SK-N-SH (cell line): ENCODE results near the gene TRIM65. TPM values are rescaled to one million over a fixed set of nuclear protein-coding genes. Genes with fewer than 3 reads are reported as not detected.
"Not testable (repeated sequence)": the region's sequence is repeated elsewhere in the genome, so short reads cannot be mapped to it uniquely, and the experiment has no call there.

Experiments
- CTCF ChIA-PET: fragments of 300-600, 350-600 bp; formaldehyde crosslinking; extraction: SDS; loops from one replicate; lab custom pipeline; 2021; lab: Yijun Ruan, JAX
- POLR2A ChIA-PET: fragments of 350-600 bp; sonication (Branson Sonifier 250); formaldehyde crosslinking; extraction: SDS; loops from one replicate; lab custom pipeline; 2020; ENCODE audit warnings: antibody characterized with exemption, inconsistent platforms; lab: Yijun Ruan, JAX
- DNase-seq: peaks from one replicate; pipeline ENCODE4 v3.0.0; 2012
- H2AFZ ChIP-seq: fragments of 200-600 bp; sonication (generic); 2 replicates; pipeline ENCODE4 v1.8.1; 2016; ENCODE audit warnings: antibody characterized with exemption, mild to moderate bottlenecking, low read depth
- H3F3A ChIP-seq: fragments of 200-600 bp; sonication (generic); replicated peaks from 2 replicates; pipeline ENCODE3; 2016; ENCODE audit warnings: antibody characterized with exemption, mild to moderate bottlenecking; ENCODE audit not compliant: insufficient read depth
- H3K27ac ChIP-seq, 2 experiments: fragments of 200-500 bp in 1 of 2; fragments of 200-600 bp in 1 of 2; sonication (Bioruptor generic) in 1 of 2; sonication (generic), shearing (Covaris generic) in 1 of 2; 2 replicates each; pipeline versions ENCODE4 v1.5.1 to v1.6.1; 2014 to 2016; ENCODE audit warnings: low read depth in 2 of 2, inconsistent platforms in 1 of 2, low read length in 1 of 2, mild to moderate bottlenecking in 1 of 2, mixed read lengths in 1 of 2
- H3K27me3 ChIP-seq: fragments of 200-600 bp; sonication (generic), shearing (Covaris generic); 2 replicates; pipeline ENCODE4 v1.6.1; 2016; ENCODE audit warnings: mixed run types; ENCODE audit not compliant: insufficient read depth
- H3K36me3 ChIP-seq, 2 experiments: fragments of 200-500 bp in 1 of 2; fragments of 200-600 bp in 1 of 2; sonication (Bioruptor generic) in 1 of 2; sonication (generic) in 1 of 2; replicated peaks in 1 of 2; 2 replicates each; pipeline versions ENCODE3 to v1.5.1; 2014 to 2016; ENCODE audit warnings: low read length in 1 of 2, mild to moderate bottlenecking in 1 of 2; ENCODE audit not compliant: insufficient read depth in 2 of 2, control insufficient read depth in 1 of 2
- H3K4me1 ChIP-seq, 2 experiments: fragments of 200-500 bp in 1 of 2; fragments of 200-600 bp in 1 of 2; sonication (Bioruptor generic) in 1 of 2; sonication (generic), shearing (Covaris generic) in 1 of 2; 2 replicates each; pipeline versions ENCODE4 v1.5.1 to v1.6.1; 2014 to 2016; ENCODE audit warnings: low read depth in 1 of 2, low read length in 1 of 2, mixed run types in 1 of 2; ENCODE audit not compliant: insufficient read depth in 2 of 2, control insufficient read depth in 1 of 2
- H3K4me2 ChIP-seq: fragments of 200-600 bp; sonication (generic), shearing (Covaris generic); 2 replicates; pipeline ENCODE4 v1.6.1; 2017; ENCODE audit warnings: mixed run types
- H3K4me3 ChIP-seq, 2 experiments: fragments of 200-500 bp in 1 of 2; fragments of 200-600 bp in 1 of 2; sonication (Bioruptor generic) in 1 of 2; sonication (generic), shearing (Covaris generic) in 1 of 2; 2 replicates each; pipeline versions ENCODE4 v1.5.1 to v1.8.1; 2014 to 2016; ENCODE audit warnings: low read depth in 2 of 2, inconsistent platforms in 1 of 2, low read length in 1 of 2, mild to moderate bottlenecking in 1 of 2, mixed read lengths in 1 of 2, moderate library complexity in 1 of 2
- H3K79me2 ChIP-seq: fragments of 200-600 bp; sonication (generic); 2 replicates; pipeline ENCODE4 v1.8.1; 2017; ENCODE audit warnings: mild to moderate bottlenecking; ENCODE audit not compliant: insufficient read depth
- H3K9ac ChIP-seq: fragments of 200-600 bp; sonication (generic); 2 replicates; pipeline ENCODE4 v1.6.1; 2017; ENCODE audit warnings: mixed run types
- H3K9me2 ChIP-seq: fragments of 200-600 bp; sonication (generic); 2 replicates; pipeline ENCODE4 v1.6.1; 2017; ENCODE audit warnings: mixed run types
- H3K9me3 ChIP-seq: fragments of 200-600 bp; sonication (generic); 2 replicates; pipeline ENCODE4 v1.6.1; 2017; ENCODE audit warnings: mixed run types, mild to moderate bottlenecking, moderate library complexity
- H4K20me1 ChIP-seq: fragments of 200-600 bp; sonication (generic); 2 replicates; pipeline ENCODE4 v1.6.1; 2017; ENCODE audit warnings: mild to moderate bottlenecking, mixed run types; ENCODE audit not compliant: insufficient read depth
- CHD2 ChIP-seq: fragments of 150-350 bp; IDR thresholded peaks from 2 replicates; pipeline ENCODE4 v1.6.1; 2018; ENCODE audit warnings: low read length; ENCODE audit not compliant: partially characterized antibody
- CTCF ChIP-seq: fragments of 200-600 bp; sonication (generic); IDR thresholded peaks from 2 replicates; pipeline ENCODE4 v1.6.1; 2017; ENCODE audit warnings: antibody characterized with exemption, mild to moderate bottlenecking, moderate library complexity
- ELF1 ChIP-seq: IDR thresholded peaks from 2 replicates; pipeline ENCODE4 v1.4.0; 2012
- FOXM1 ChIP-seq: IDR thresholded peaks from 2 replicates; pipeline ENCODE4 v1.4.0; 2012; ENCODE audit warnings: low read depth, mild to moderate bottlenecking
- GABPA ChIP-seq: IDR thresholded peaks from 2 replicates; pipeline ENCODE4 v1.4.0; 2012; ENCODE audit warnings: low read depth, mild to moderate bottlenecking
- GATA2 ChIP-seq: sonication (generic); formaldehyde crosslinking; IDR thresholded peaks from 2 replicates; pipeline ENCODE4 v1.5.0; 2020; ENCODE audit warnings: mild to moderate bottlenecking, missing genetic modification reagents
- IRF3 ChIP-seq: fragments of 150-350 bp; IDR thresholded peaks from 2 replicates; pipeline ENCODE4 v1.6.1; 2016; ENCODE audit warnings: mild to moderate bottlenecking, low read depth, low read length
- JUND ChIP-seq: IDR thresholded peaks from 2 replicates; pipeline ENCODE4 v1.4.0; 2012
- NFIC ChIP-seq: IDR thresholded peaks from 2 replicates; pipeline ENCODE4 v1.4.0; 2012; ENCODE audit warnings: borderline replicate concordance
- NRF1 ChIP-seq: IDR thresholded peaks from 2 replicates; pipeline ENCODE4 v1.6.1; 2012; ENCODE audit warnings: low read depth, mild to moderate bottlenecking, low read length
- RAD21 ChIP-seq: IDR thresholded peaks from 2 replicates; pipeline ENCODE4 v1.6.1; 2012; ENCODE audit warnings: mild to moderate bottlenecking, low read length
- RCOR1 ChIP-seq: fragments of 150-350 bp; IDR thresholded peaks from 2 replicates; pipeline ENCODE4 v1.6.1; 2017; ENCODE audit warnings: antibody characterized with exemption, low read length
- REST ChIP-seq: IDR thresholded peaks from 2 replicates; pipeline ENCODE4 v1.6.1; 2012; ENCODE audit warnings: mild to moderate bottlenecking, low read depth, low read length, moderate library complexity
- RFX5 ChIP-seq: IDR thresholded peaks from 2 replicates; pipeline ENCODE4 v1.6.1; 2012; ENCODE audit warnings: mild to moderate bottlenecking, improper control_type of control experiment, low read length
- RXRA ChIP-seq: IDR thresholded peaks from 2 replicates; pipeline ENCODE4 v1.4.0; 2012; ENCODE audit warnings: low read depth, mild to moderate bottlenecking, borderline replicate concordance
- SMC3 ChIP-seq: IDR thresholded peaks from 2 replicates; pipeline ENCODE4 v1.6.1; 2012; ENCODE audit warnings: low read depth, low read length, improper control_type of control experiment
- TCF12 ChIP-seq: IDR thresholded peaks from 2 replicates; pipeline ENCODE4 v1.4.0; 2012
- YY1 ChIP-seq: IDR thresholded peaks from 2 replicates; pipeline ENCODE4 v1.4.0; 2012; ENCODE audit warnings: low read depth, mild to moderate bottlenecking
- WGBS: methylation state at CpG from one replicate; pipeline ENCODE4 v1.1.6; 2017; ENCODE audit warnings: low lambda C conversion rate; 5-methylcytosine and 5-hydroxymethylcytosine counted together
- polyA plus RNA-seq, 3 experiments: library from polyadenylated mRNA; depleted of rRNA; stranded (reverse); fragments of >200 nt; gene quantifications; 2 replicates each; pipeline ENCODE4 v1.2.3, GENCODE V29; 2012

Gene TRIM65
- polyA plus RNA-seq, 1 of the 3 experiments (the other 2 are of a cell fraction), result 13.1 TPM

- no peak for TF ChIP-seq REST
- TF ChIP-seq RCOR1, result no peak
- no peak for TF ChIP-seq NFIC
- no peak for TF ChIP-seq FOXM1
- no peak for TF ChIP-seq YY1
- no peak for TF ChIP-seq CHD2
Observed at GRCh38 chr17:75872434-75873351, 24.1 kb downstream of the TRIM65 start (continued).

- H3K27ac ChIP-seq, H3K79me2 ChIP-seq, H3K36me3 ChIP-seq, H3K4me3 ChIP-seq, H4K20me1 ChIP-seq, H3F3A ChIP-seq, DNase-seq, H3K9me2 ChIP-seq, H3K27me3 ChIP-seq, POLR2A ChIA-PET, H3K4me2 ChIP-seq, H2AFZ ChIP-seq, H3K9ac ChIP-seq, H3K9me3 ChIP-seq: not testable (repeated sequence)
- H3K4me1 ChIP-seq, result peaks cover 8 to 13% of the 10 kb centered on the region in 2 experiments; a peak in 3 of 4 replicates
- 85% methylated on average over 10 of the region's 10 CpGs for WGBS
- CTCF ChIA-PET, result interaction anchor here (1.1 to 15.4 kb wide), 4 partner anchors 9 to 26 kb away, joined by 5 to 214 read pairs (median 24); partner anchors contain the start of genes TRIM65 and WBP2
Observed at GRCh38 chr17:75870228-75870627, 26.5 kb downstream of the TRIM65 start.

- Histone ChIP-seq H3K9ac (no peak overlapping the region), H3F3A (no peaks in the 10 kb centered on the region), H3K27me3 (no peaks in the 10 kb centered on the region), H3K9me2 (no peaks in the 10 kb centered on the region), H3K9me3 (no peaks in the 10 kb centered on the region), H3K36me3 (no peaks in the 10 kb centered on the region), H3K4me2 (no peak overlapping the region), H3K27ac (no peak overlapping the region), H3K4me3 (no peak overlapping the region), H4K20me1 (no peaks in the 10 kb centered on the region), H3K79me2 (no peaks in the 10 kb centered on the region), H2AFZ (no peak overlapping the region), H3K4me1 (peaks cover 7 to 9% of the 10 kb centered on the region in 2 experiments; a peak in 3 of 4 replicates)
- POLR2A ChIA-PET, result interaction anchor here (0.9 kb wide), 1 partner anchor 8 kb away, joined by 4 read pairs; no protein-coding TSS in a partner anchor
- peak; percentile 53 for DNase-seq
- CTCF ChIA-PET, result interaction anchor here (1.1 to 5.6 kb wide), 4 partner anchors 9 to 86 kb away, joined by 4 to 42 read pairs (median 6); partner anchors contain the start of genes TRIM65 and WBP2
- 87% methylated on average over 23 of the region's 23 CpGs for WGBS
- TF ChIP-seq GABPA, result no peak
- TF ChIP-seq CTCF, result no peak
- TF ChIP-seq RAD21, result no peak
- no peak for TF ChIP-seq NRF1
- no peak for TF ChIP-seq ELF1
- no peak for TF ChIP-seq GATA2 (CRISPR knock-in tag)
- no peak for TF ChIP-seq RXRA
- TF ChIP-seq TCF12, result no peak
- no peak for TF ChIP-seq IRF3
- TF ChIP-seq NFIC, result no peak
- TF ChIP-seq SMC3, result no peak
- TF ChIP-seq JUND, result no peak
- no peak for TF ChIP-seq RFX5
Observed at GRCh38 chr17:75869282-75870141, 27.2 kb downstream of the TRIM65 start.
